C4-2B (cell line): ENCODE data around the gene BMP2K.

ENCODE experiments used
- H3K27ac ChIP-seq: fragments of 450-650 bp; 2 replicates; pipeline ENCODE4 v1.5.1; 2017
- ZFX ChIP-seq: fragments of 450-650 bp; IDR thresholded peaks from 2 replicates; pipeline ENCODE4 v1.6.1; 2017
- TF ChIP-seq, protein P1 (sequence below): fragments of 450-650 bp; conservative IDR thresholded peaks from 2 replicates; pipeline ENCODE4 v1.5.1; 2017; ENCODE audit warnings: mild to moderate bottlenecking

BMP2K gene

DNA sequence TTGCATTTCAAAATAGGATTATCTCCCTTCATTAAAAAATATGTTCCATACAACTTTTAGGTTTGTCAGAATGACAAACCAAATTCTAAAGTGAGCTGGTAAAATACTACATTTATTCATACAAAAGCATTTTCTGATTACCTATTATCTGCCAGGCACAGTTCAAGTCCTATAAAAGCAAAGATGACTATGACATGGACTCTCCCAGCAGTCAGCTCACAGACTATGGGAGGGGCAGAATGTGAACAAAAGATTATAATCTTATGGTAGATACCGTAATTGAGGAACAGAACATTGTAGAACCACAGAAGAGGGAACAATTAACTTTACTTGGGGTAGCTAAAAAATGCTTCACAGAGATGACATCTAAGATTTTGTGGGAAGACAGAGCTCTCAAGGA lies 150.7 kb downstream of the BMP2K start:
- TF ChIP-seq, protein P1, sequence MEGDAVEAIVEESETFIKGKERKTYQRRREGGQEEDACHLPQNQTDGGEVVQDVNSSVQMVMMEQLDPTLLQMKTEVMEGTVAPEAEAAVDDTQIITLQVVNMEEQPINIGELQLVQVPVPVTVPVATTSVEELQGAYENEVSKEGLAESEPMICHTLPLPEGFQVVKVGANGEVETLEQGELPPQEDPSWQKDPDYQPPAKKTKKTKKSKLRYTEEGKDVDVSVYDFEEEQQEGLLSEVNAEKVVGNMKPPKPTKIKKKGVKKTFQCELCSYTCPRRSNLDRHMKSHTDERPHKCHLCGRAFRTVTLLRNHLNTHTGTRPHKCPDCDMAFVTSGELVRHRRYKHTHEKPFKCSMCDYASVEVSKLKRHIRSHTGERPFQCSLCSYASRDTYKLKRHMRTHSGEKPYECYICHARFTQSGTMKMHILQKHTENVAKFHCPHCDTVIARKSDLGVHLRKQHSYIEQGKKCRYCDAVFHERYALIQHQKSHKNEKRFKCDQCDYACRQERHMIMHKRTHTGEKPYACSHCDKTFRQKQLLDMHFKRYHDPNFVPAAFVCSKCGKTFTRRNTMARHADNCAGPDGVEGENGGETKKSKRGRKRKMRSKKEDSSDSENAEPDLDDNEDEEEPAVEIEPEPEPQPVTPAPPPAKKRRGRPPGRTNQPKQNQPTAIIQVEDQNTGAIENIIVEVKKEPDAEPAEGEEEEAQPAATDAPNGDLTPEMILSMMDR: no peak
- TF ChIP-seq ZFX: no peak
- no peak overlapping the region for H3K27ac ChIP-seq

DNA sequence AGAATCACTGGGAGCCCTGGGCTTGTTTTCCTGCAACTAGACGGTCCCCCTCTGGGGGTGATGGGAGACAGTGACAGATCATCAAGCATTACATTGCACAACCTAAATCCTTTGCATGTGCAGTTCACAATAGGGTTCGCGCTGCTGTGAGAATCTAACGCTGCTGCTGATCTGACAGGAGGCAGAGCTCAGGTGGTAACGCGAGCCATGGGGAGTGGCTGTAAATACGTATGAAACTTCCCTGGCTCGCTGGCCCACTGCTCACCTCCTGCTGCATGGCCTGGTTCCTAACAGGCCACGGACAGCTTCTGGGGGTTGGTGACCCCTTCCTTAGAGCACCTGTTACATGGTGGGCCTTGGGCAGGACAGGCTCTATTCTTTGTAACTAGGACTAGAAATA lies 152.7 kb downstream of the BMP2K start:
- no peak for TF ChIP-seq ZFX
- TF ChIP-seq, protein P1: no peak
- no peak overlapping the region for H3K27ac ChIP-seq

DNA sequence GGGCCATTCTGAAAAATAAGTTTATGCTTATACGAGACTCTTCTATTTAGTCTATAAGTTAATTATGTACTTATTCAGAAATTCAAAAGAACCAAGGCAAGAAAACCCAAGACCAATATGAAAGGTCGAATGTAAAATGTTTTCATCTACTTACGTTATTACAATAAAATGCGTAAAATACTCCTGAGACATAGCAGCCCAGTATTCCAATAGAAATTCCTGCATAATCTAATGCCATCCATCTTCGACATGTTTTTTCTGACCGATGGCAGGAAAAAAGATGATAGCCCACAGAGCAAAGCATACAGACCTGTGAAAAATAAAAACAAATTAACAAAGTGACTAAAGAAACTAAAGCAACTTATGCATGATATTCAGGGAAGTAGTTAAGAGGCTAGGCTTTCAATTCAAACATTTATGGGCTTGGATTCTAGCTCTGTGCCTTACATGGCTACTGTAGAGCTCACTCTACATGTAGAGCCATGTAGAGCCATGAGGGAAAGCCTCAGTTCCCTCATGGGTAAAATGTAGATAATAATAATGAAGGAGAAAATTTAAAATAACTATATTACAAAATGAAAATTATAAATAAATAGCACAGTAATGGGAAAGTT lies 154.0 kb downstream of the BMP2K start:
- H3K27ac ChIP-seq: no peak overlapping the region
- TF ChIP-seq ZFX: no peak
- TF ChIP-seq, protein P1: no peak

DNA sequence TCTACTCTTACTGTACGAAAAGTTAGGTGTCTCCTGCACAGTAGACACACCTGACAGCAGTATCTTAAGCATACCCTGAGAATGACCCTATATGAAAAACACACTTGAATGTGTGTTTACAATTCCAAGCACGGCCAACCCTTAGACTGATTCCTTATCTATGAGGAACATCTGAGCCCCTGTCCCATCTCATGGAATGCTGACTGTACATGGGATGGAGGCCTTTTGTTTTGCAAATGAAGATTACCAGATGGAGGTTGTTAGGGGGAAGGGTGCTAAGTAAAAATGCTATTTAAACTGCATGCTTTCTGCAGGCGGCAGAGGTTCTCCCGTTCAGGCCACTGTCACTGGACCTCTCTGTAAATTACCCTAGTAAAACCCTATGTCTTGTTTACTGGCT lies 160.8 kb downstream of the BMP2K start:
- no peak overlapping the region for H3K27ac ChIP-seq
- TF ChIP-seq, protein P1: no peak
- no peak for TF ChIP-seq ZFX

DNA sequence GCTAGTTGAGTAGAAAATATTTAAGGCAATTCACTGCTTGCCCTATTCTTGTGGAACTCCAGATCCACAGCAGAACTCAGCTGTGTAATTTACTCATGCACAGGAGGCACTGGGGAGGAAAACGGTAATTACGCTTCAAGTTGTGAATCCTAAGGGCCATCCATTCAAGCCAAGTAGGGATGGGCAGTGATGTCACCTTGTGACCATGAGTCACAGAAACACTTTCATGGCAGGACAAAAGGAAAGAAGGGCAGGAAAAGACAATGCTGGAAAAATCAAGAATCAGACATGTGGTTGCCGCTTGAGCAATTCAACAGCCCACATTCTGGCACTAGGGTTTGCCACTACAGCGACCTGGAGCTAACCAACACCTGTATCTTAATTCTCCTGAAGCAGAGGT lies 161.7 kb downstream of the BMP2K start:
- H3K27ac ChIP-seq: no peak overlapping the region
- TF ChIP-seq, protein P1: no peak
- no peak for TF ChIP-seq ZFX

DNA sequence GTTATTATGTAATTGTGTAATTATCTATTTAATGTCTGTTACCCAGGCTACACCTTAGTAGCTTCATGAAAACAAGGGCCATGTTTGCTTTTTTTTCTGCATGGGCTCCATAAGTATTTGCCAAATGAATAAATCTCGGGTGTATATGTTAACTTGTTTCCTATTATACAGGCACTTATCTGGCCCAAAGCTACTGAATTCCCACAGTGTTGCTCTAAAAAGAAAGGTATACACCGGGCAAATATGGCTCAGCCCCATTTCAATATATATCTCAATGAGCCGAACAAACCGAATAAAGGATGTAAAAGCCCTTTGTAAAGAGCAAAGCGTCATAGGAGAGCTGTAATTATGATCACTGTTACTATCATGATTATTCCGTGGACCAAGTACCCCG lies 162.3 kb downstream of the BMP2K start:
- TF ChIP-seq ZFX: no peak
- TF ChIP-seq, protein P1: no peak
- H3K27ac ChIP-seq: peak overlapping the region; percentile 52; the same call in 1 of the 2 replicates

DNA sequence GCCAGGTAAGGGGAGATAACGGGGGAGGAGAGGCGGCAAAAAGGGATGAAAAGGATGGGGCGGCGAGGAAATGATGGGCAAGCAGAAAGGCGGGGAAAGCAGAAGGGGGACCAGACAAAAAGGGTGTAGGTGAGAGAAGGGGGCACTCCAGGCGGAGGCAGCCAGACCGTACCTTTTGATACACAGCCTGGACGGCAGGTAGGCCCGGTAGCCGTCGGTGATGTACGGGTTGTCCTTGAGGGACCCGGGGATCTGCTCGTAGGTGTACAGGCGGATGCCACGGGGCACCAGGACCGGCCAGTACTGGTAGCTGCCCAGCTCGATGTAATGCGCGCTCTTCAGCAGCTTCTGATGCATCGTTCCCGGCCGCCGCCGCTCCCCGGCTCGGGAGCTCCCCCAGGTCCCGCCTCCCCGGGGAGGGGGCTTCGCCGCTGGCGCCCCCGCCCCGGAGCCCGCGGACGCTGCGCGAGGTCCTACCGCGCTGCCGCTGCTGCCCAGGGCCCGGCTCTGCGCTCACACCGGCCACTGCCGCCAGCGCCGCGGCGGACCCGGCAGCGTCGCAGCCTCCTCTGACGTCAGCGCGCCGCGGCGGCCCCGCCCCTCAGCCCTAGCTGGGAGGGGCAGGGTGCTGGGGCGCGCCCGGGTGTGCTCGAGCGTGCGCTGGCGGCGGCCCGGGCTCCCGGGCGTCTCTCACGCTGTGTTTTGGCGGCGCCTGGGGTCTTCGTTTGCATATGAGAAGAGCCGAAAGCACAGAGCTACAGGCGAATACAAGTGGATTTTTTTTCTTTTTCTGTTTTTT lies 162.9 kb downstream of the BMP2K start, which contains the start of gene PAQR3:
PAQR3 (minus strand) TSS at position 571 of the 799 bp plus-strand sequence; CDS start at position 357, 214 bp downstream.
- peak within 1 kb of the TSS; percentile 52 for H3K27ac ChIP-seq
- TF ChIP-seq ZFX: peak; percentile 25; the same call in 1 of the 2 replicates
- TF ChIP-seq, protein P1: no peak
